IMR-90 (cell line): ENCODE data around the gene PGD. TPM values are rescaled to one million over a fixed set of nuclear protein-coding genes. Genes with fewer than 3 reads are reported as not detected.
A peak's percentile ranks its signal among the peaks of the same experiment; 100 is the strongest.

ENCODE experiments used
- ATAC-seq: fragments of 200-7000 bp; cut with Tn5 transposase; 2 replicates; pipeline ENCODE4 v1.9.1; 2020; ENCODE audit warnings: low read depth, mild to moderate bottlenecking, moderate library complexity
- BruUV-seq: library from RNA; stranded (reverse); fragments of 400-500 nt; replicated peaks from 2 replicates; lab custom pipeline; 2021; lab: Mats Ljungman, UMichigan
- CTCF ChIA-PET: fragments of 300-600 bp; formaldehyde crosslinking; extraction: SDS; loops from one replicate; lab custom pipeline; 2021; ENCODE audit warnings: antibody characterized with exemption; lab: Yijun Ruan, JAX
- POLR2A ChIA-PET: fragments of 300-600 bp; sonication (Branson Sonifier 250); formaldehyde crosslinking; loops from one replicate; lab custom pipeline; 2022; ENCODE audit warnings: antibody characterized with exemption; ENCODE audit not compliant: unreplicated experiment; lab: Charles Lee
- DNase-seq: peaks from one replicate; pipeline ENCODE4 v3.0.0; 2013
- H2AFZ ChIP-seq: replicated peaks from 2 replicates; pipeline ENCODE3; 2013; ENCODE audit warnings: low read length, mild to moderate bottlenecking; ENCODE audit not compliant: poor library complexity
- H2AK5ac ChIP-seq: 2 replicates; pipeline ENCODE4 v1.6.1; 2013; ENCODE audit warnings: low read depth, low read length, inconsistent platforms
- H2AK9ac ChIP-seq: replicated peaks from 2 replicates; pipeline ENCODE3; 2013; ENCODE audit warnings: mild to moderate bottlenecking, low read depth, low read length, moderate library complexity; ENCODE audit not compliant: poor library complexity
- H2BK120ac ChIP-seq: 2 replicates; pipeline ENCODE4 v1.6.1; 2013; ENCODE audit warnings: low read depth, low read length, inconsistent platforms
- H2BK15ac ChIP-seq: 3 replicates; pipeline ENCODE4 v1.6.1; 2013; ENCODE audit warnings: low read depth, low read length, inconsistent platforms
- H2BK20ac ChIP-seq: 2 replicates; pipeline ENCODE4 v1.6.1; 2013; ENCODE audit warnings: low read depth, mild to moderate bottlenecking, inconsistent platforms, low read length, moderate library complexity
- H2BK5ac ChIP-seq: 2 replicates; pipeline ENCODE4 v1.6.1; 2013; ENCODE audit warnings: mild to moderate bottlenecking, low read depth, low read length, inconsistent platforms; ENCODE audit not compliant: poor library complexity, severe bottlenecking
- H3K14ac ChIP-seq: replicated peaks from 2 replicates; pipeline ENCODE4 v1.6.1; 2013; ENCODE audit warnings: low read depth, low read length, inconsistent platforms
- H3K18ac ChIP-seq: 2 replicates; pipeline ENCODE4 v1.6.1; 2013; ENCODE audit warnings: low read depth, low read length, control low read depth
- H3K23ac ChIP-seq: 2 replicates; pipeline ENCODE4 v1.6.1; 2013; ENCODE audit warnings: low read depth, low read length, inconsistent platforms
- H3K27ac ChIP-seq: 2 replicates; pipeline ENCODE4 v1.5.1; 2013; ENCODE audit warnings: mild to moderate bottlenecking, control low read depth, low read length; ENCODE audit not compliant: insufficient read depth
- H3K27me3 ChIP-seq: 2 replicates; pipeline ENCODE4 v1.6.1; 2013; ENCODE audit warnings: low read length; ENCODE audit not compliant: control insufficient read depth, insufficient read depth
- H3K36me3 ChIP-seq: 2 replicates; pipeline ENCODE4 v1.6.1; 2013; ENCODE audit warnings: low read length, mixed read lengths; ENCODE audit not compliant: control insufficient read depth, insufficient read depth
- H3K4ac ChIP-seq: 2 replicates; pipeline ENCODE4 v1.6.1; 2013; ENCODE audit warnings: low read depth, low read length, inconsistent platforms
- H3K4me1 ChIP-seq: 2 replicates; pipeline ENCODE4 v1.6.1; 2013; ENCODE audit warnings: low read length, mixed read lengths; ENCODE audit not compliant: control insufficient read depth, insufficient read depth
- H3K4me2 ChIP-seq: 2 replicates; pipeline ENCODE4 v1.6.1; 2013; ENCODE audit warnings: low read depth, mild to moderate bottlenecking, control low read depth, low read length, moderate library complexity
- H3K4me3 ChIP-seq: 2 replicates; pipeline ENCODE4 v1.5.1; 2013; ENCODE audit warnings: low read depth, mild to moderate bottlenecking, control low read depth, low read length, moderate library complexity; ENCODE audit not compliant: insufficient read depth
- H3K56ac ChIP-seq: 2 replicates; pipeline ENCODE4 v1.6.1; 2013; ENCODE audit warnings: low read length, inconsistent platforms; ENCODE audit not compliant: insufficient read depth; ENCODE audit errors: extremely low read depth
- H3K79me1 ChIP-seq, 2 experiments: 2 replicates each; pipeline ENCODE4 v1.6.1; 2013; ENCODE audit warnings: low read length in 2 of 2, inconsistent platforms in 1 of 2, low read depth in 1 of 2
- H3K9ac ChIP-seq: 2 replicates; pipeline ENCODE4 v1.6.1; 2013; ENCODE audit warnings: low read depth, low read length, control low read depth
- H3K9me1 ChIP-seq: 2 replicates; pipeline ENCODE4 v1.6.1; 2013; ENCODE audit warnings: low read length, inconsistent platforms; ENCODE audit not compliant: insufficient read depth
- H3K9me3 ChIP-seq: 2 replicates; pipeline ENCODE4 v1.6.1; 2013; ENCODE audit warnings: low read length; ENCODE audit not compliant: control insufficient read depth, insufficient read depth
- H4K20me1 ChIP-seq: 2 replicates; pipeline ENCODE4 v1.6.1; 2013; ENCODE audit warnings: low read length, inconsistent platforms; ENCODE audit not compliant: insufficient read depth
- H4K5ac ChIP-seq: 2 replicates; pipeline ENCODE4 v1.6.1; 2013; ENCODE audit warnings: mild to moderate bottlenecking, low read depth, low read length, control low read depth
- H4K8ac ChIP-seq, 2 experiments: 2 replicates each; pipeline ENCODE4 v1.6.1; 2013; ENCODE audit warnings: low read depth in 2 of 2, low read length in 2 of 2, control low read depth in 1 of 2, inconsistent platforms in 1 of 2
- H4K91ac ChIP-seq: 2 replicates; pipeline ENCODE4 v1.6.1; 2013; ENCODE audit warnings: low read depth, low read length, inconsistent platforms; ENCODE audit not compliant: insufficient read depth
- BHLHE40 ChIP-seq: fragments of 150-350 bp; IDR thresholded peaks from 2 replicates; pipeline ENCODE4 v1.6.1; 2016; ENCODE audit warnings: mild to moderate bottlenecking, low read depth, low read length
- CEBPB ChIP-seq: IDR thresholded peaks from 2 replicates; pipeline ENCODE4 v1.6.1; 2012; ENCODE audit warnings: low read depth, low read length, improper control_type of control experiment
- CHD1 ChIP-seq: IDR thresholded peaks from 2 replicates; pipeline ENCODE4 v1.6.1; 2012; ENCODE audit warnings: low read depth, low read length, improper control_type of control experiment
- ELK1 ChIP-seq: fragments of 150-350 bp; IDR thresholded peaks from 2 replicates; pipeline ENCODE4 v1.6.1; 2016; ENCODE audit warnings: low read depth, mild to moderate bottlenecking, low read length, moderate library complexity, borderline replicate concordance
- FOS ChIP-seq: fragments of 150-350 bp; IDR thresholded peaks from 2 replicates; pipeline ENCODE4 v1.6.1; 2016; ENCODE audit warnings: low read depth, low read length
- MAFK ChIP-seq: IDR thresholded peaks from 2 replicates; pipeline ENCODE4 v1.6.1; 2012; ENCODE audit warnings: low read depth, low read length, improper control_type of control experiment
- MAZ ChIP-seq: IDR thresholded peaks from 2 replicates; pipeline ENCODE4 v1.6.1; 2012; ENCODE audit warnings: low read depth, mild to moderate bottlenecking, low read length, improper control_type of control experiment, moderate library complexity, borderline replicate concordance
- MXI1 ChIP-seq: IDR thresholded peaks from 2 replicates; pipeline ENCODE4 v1.6.1; 2012; ENCODE audit warnings: low read depth, mild to moderate bottlenecking, low read length, moderate library complexity, borderline replicate concordance
- NFE2L2 ChIP-seq: fragments of 150-350 bp; IDR thresholded peaks from 2 replicates; pipeline ENCODE4 v1.6.1; 2016; ENCODE audit warnings: low read depth, mild to moderate bottlenecking, low read length
- POLR2A ChIP-seq: IDR thresholded peaks from 2 replicates; pipeline ENCODE4 v1.6.1; 2012; ENCODE audit warnings: mild to moderate bottlenecking, low read depth, low read length
- RAD21 ChIP-seq: IDR thresholded peaks from 2 replicates; pipeline ENCODE4 v1.6.1; 2012; ENCODE audit warnings: low read length, improper control_type of control experiment
- RCOR1 ChIP-seq: IDR thresholded peaks from 2 replicates; pipeline ENCODE4 v1.6.1; 2012; ENCODE audit warnings: mild to moderate bottlenecking, low read length, improper control_type of control experiment; ENCODE audit not compliant: insufficient replicate concordance
- RFX5 ChIP-seq: IDR thresholded peaks from 2 replicates; pipeline ENCODE4 v1.8.0; 2012; ENCODE audit warnings: low read depth, mild to moderate bottlenecking, low read length, moderate library complexity
- SMC3 ChIP-seq: fragments of 150-350 bp; IDR thresholded peaks from 2 replicates; pipeline ENCODE4 v1.6.1; 2016; ENCODE audit warnings: low read depth, mild to moderate bottlenecking, antibody characterized with exemption, low read length, moderate library complexity
- USF2 ChIP-seq: fragments of 150-350 bp; IDR thresholded peaks from 2 replicates; pipeline ENCODE4 v1.6.1; 2017; ENCODE audit warnings: mild to moderate bottlenecking, antibody characterized with exemption, low read length, low read depth
- WGBS, 2 experiments: methylation state at CpG; one replicate each; pipeline versions ENCODE4 v1.1.5 to v1.1.7; 2013; ENCODE audit warnings: missing lambda C conversion rate in 2 of 2; ENCODE audit not compliant: insufficient read length in 1 of 2; ENCODE audit errors: extremely low coverage in 2 of 2; 5-methylcytosine and 5-hydroxymethylcytosine counted together
- dilution Hi-C: fragments of 300-500 bp; cut with HindIII; formaldehyde crosslinking; loops from one replicate; pipeline ENCODE4 v1.14.3; 2018; ENCODE audit warnings: low sequenced_read_pairs; ENCODE audit not compliant: unreplicated experiment
- in situ Hi-C: fragments of 300-500 bp; cut with MboI; formaldehyde crosslinking; loops from 3 replicates; pipeline ENCODE4 v1.14.3; 2019; ENCODE audit warnings: low sequenced_read_pairs, inconsistent platforms, mixed read lengths
- intact Hi-C: fragments of 100-400 bp; cut with micrococcal nuclease; formaldehyde crosslinking; loops from 2 replicates; pipeline ENCODE4 v1.10.0; 2022
- polyA plus RNA-seq, 3 experiments: library from polyadenylated mRNA; depleted of rRNA; stranded (reverse); fragments of >200 nt; gene quantifications; 2 replicates each; pipeline ENCODE4 v1.2.3, GENCODE V29; 2012; ENCODE audit warnings: low replicate concordance in 1 of 3
- total RNA-seq: library from RNA; depleted of rRNA; stranded (reverse); fragments of >200 nt; gene quantifications from 2 replicates; pipeline ENCODE4 v1.2.3, GENCODE V29; 2012
- TF ChIP-seq, protein P1 (sequence below): conservative IDR thresholded peaks from 2 replicates; pipeline ENCODE4 v1.5.1; 2012; ENCODE audit warnings: mild to moderate bottlenecking, low read depth, low read length, improper control_type of control experiment

PGD gene
- total and polyA plus RNA-seq, 2 of the 4 experiments (the other 2 are of a cell fraction) = 118 to 216 TPM

DNA sequence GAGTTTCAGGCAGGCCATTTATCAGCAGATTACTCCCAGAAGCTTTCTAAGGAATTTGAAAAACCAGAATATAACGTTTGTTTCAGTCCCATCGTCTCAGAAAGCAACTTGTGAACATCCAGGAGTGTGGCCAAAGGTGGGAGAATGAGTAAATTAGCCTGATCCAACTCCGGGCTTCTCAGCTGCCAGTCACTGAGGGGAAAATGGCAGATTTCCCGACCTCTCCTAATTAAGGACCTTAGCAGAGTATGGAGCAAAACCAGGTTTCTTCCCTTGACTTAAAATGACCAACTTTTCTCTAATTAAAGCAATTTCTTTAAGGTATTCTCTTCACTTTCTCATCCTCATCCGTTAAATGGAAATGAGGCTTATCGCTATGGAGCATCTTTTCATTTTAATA lies 52.0 kb downstream of the PGD start:
- no peak overlapping the region for H3K9ac ChIP-seq
- ChIA-PET POLR2A (no interaction called here), CTCF (interaction anchor here (1.1 kb wide), 1 partner anchor 24 kb away, joined by 3 read pairs; the partner anchor contains the start of gene PEX14)
- H3K4me2 ChIP-seq = no peak overlapping the region
- H4K8ac ChIP-seq = peak overlapping the region in 1 of 2 experiments; percentile 27; a peak in 1 of 4 replicates
- 0 out of 2 replicates have a peak, but pooled peaks cover 3% of the 10 kb centered on the region for H3K9me1 ChIP-seq
- no peak overlapping the region for H2BK120ac ChIP-seq
- dilution Hi-C loops (no loop called here), in situ Hi-C loops (no loop called here), intact Hi-C loops (no loop called here)
- H2AFZ ChIP-seq = no peak overlapping the region
- H3K4ac ChIP-seq = no peak overlapping the region
- no peak overlapping the region for H2BK20ac ChIP-seq
- 50% methylated on average over 1 of the region's 6 CpGs; no CpG with 5 or more reads in 1 of the 2 experiments for WGBS, 2 experiments
- H3K27ac ChIP-seq = no peak overlapping the region
- H3K27me3 ChIP-seq = no peaks in the 10 kb centered on the region
- H3K56ac ChIP-seq = no peak overlapping the region
- H3K4me3 ChIP-seq = no peak overlapping the region
- no peak overlapping the region for H2AK9ac ChIP-seq
- DNase-seq (no peak), ATAC-seq (no peak)
- no peak overlapping the region; the same call in 1 of the 2 replicates for H3K23ac ChIP-seq
- H3K9me3 ChIP-seq = no peaks in the 10 kb centered on the region
- BruUV-seq = no TSS peak
- no peak overlapping the region for H2AK5ac ChIP-seq
- H4K20me1 ChIP-seq = no peaks in the 10 kb centered on the region
- no peak overlapping the region for H4K91ac ChIP-seq
- no peaks in the 10 kb centered on the region for H3K79me1 ChIP-seq
- no peak overlapping the region for H3K18ac ChIP-seq
- TF ChIP-seq RCOR1 = no peak
- no peak for TF ChIP-seq FOS
- no peak for TF ChIP-seq NFE2L2
- TF ChIP-seq POLR2A = no peak
- TF ChIP-seq RFX5 = no peak
- no peak for TF ChIP-seq CHD1
- TF ChIP-seq, protein P1, sequence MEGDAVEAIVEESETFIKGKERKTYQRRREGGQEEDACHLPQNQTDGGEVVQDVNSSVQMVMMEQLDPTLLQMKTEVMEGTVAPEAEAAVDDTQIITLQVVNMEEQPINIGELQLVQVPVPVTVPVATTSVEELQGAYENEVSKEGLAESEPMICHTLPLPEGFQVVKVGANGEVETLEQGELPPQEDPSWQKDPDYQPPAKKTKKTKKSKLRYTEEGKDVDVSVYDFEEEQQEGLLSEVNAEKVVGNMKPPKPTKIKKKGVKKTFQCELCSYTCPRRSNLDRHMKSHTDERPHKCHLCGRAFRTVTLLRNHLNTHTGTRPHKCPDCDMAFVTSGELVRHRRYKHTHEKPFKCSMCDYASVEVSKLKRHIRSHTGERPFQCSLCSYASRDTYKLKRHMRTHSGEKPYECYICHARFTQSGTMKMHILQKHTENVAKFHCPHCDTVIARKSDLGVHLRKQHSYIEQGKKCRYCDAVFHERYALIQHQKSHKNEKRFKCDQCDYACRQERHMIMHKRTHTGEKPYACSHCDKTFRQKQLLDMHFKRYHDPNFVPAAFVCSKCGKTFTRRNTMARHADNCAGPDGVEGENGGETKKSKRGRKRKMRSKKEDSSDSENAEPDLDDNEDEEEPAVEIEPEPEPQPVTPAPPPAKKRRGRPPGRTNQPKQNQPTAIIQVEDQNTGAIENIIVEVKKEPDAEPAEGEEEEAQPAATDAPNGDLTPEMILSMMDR = no peak
- TF ChIP-seq CEBPB = no peak
- TF ChIP-seq MXI1 = no peak
- no peak for TF ChIP-seq MAFK
- TF ChIP-seq RAD21 = no peak
- no peak for TF ChIP-seq SMC3
- TF ChIP-seq MAZ = no peak
- no peak for TF ChIP-seq BHLHE40
- no peak for TF ChIP-seq USF2
- no peak for TF ChIP-seq ELK1
- H2BK15ac ChIP-seq = no peak overlapping the region
- no peaks in the 10 kb centered on the region for H3K36me3 ChIP-seq
- H3K4me1 ChIP-seq = peaks cover 2% of the 10 kb centered on the region; the same call in 1 of the 2 replicates
- no peak overlapping the region for H2BK5ac ChIP-seq
- H4K5ac ChIP-seq = no peak overlapping the region
- H3K14ac ChIP-seq = no peak overlapping the region
